ENCODE data around the gene POLA1.

GRCh38 chrX:24682739-24683432 is 10.8 kb upstream of the POLA1 start:
- no peak for TF ChIP-seq CTCF (conservative IDR thresholded peaks at IDR 0.05)
- no peak for TF ChIP-seq ZFX (IDR thresholded peaks at IDR 0.05)

All from C4-2B (cell line).